Suprapubic skin (tissue), 4 donors: ENCODE results near the gene ZNF280C.

ENCODE experiments used
- EP300 ChIP-seq: sonication (generic); formaldehyde crosslinking; IDR thresholded peaks from one replicate; pipeline ENCODE4 v1.6.1; 2017; ENCODE audit warnings: antibody characterized with exemption
- POLR2A ChIP-seq, 2 donors: fragments of 450-650 bp; IDR thresholded peaks; one replicate each; pipeline ENCODE4 v1.6.1; 2017; ENCODE audit warnings: antibody characterized with exemption in 2 of 2, mild to moderate bottlenecking in 2 of 2, moderate library complexity in 2 of 2
- POLR2AphosphoS5 ChIP-seq, 3 donors: sonication (generic); formaldehyde crosslinking; IDR thresholded peaks; one replicate each; pipeline ENCODE4 v1.6.1; 2017; ENCODE audit warnings: antibody characterized with exemption in 3 of 3
- TF ChIP-seq, protein P1 (sequence below), 2 donors: fragments of 200-600 bp in 1 of 2; fragments of 450-650 bp in 1 of 2; sonication (generic) in 1 of 2; IDR thresholded peaks; one replicate each; pipeline ENCODE4 v1.5.1; 2016 to 2019; ENCODE audit warnings: antibody characterized with exemption in 2 of 2, mild to moderate bottlenecking in 1 of 2, moderate library complexity in 1 of 2

DNA sequence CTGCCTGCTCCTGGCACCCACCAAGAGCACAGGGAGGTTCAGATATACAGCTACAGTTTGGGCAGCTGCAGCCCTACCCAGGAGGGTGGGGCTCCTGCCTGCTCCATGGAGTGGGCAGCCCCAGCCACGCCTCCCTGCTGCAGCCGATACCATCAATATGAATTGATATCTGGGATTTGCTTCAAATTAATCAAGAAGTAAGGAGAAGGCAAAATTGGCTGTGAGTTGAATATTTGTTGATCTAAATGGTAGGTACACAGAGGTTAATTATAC, 31.2 kb upstream of the ZNF280C start:
- TF ChIP-seq, protein P1, sequence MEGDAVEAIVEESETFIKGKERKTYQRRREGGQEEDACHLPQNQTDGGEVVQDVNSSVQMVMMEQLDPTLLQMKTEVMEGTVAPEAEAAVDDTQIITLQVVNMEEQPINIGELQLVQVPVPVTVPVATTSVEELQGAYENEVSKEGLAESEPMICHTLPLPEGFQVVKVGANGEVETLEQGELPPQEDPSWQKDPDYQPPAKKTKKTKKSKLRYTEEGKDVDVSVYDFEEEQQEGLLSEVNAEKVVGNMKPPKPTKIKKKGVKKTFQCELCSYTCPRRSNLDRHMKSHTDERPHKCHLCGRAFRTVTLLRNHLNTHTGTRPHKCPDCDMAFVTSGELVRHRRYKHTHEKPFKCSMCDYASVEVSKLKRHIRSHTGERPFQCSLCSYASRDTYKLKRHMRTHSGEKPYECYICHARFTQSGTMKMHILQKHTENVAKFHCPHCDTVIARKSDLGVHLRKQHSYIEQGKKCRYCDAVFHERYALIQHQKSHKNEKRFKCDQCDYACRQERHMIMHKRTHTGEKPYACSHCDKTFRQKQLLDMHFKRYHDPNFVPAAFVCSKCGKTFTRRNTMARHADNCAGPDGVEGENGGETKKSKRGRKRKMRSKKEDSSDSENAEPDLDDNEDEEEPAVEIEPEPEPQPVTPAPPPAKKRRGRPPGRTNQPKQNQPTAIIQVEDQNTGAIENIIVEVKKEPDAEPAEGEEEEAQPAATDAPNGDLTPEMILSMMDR (IDR thresholded peaks at IDR 0.05): no peak
- no peak for TF ChIP-seq POLR2A (IDR thresholded peaks at IDR 0.05)
- no peak for TF ChIP-seq EP300
- TF ChIP-seq POLR2AphosphoS5 (IDR thresholded peaks at IDR 0.05): no peak
